ENCODE results near the gene MARCHF3.

DNA sequence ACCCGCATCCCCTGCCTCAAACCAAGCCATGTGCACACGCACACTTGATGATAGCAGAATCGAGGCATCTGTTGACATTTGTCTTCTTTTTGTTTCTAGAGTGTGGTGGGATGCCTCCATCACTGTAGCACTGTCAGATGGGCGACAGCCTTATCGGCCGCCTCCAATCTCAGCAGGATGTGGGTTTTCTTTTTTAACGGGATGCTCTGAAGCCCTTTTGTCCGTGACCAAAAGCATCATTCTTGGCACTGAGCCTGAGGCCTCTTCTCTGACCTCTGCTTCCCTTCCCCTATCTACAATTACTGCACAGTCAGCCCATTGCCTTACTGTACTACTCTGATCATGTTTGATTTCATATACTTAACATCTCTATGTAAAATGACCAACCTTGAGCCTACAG, 175.1 kb downstream of the MARCHF3 start:
- TF ChIP-seq POLR2A (IDR thresholded peaks at IDR 0.05) (no peak), POLR2AphosphoS5 (IDR thresholded peaks at IDR 0.05) (peak in 1 of 3 donors; percentile 63)
- TF ChIP-seq, protein P1, sequence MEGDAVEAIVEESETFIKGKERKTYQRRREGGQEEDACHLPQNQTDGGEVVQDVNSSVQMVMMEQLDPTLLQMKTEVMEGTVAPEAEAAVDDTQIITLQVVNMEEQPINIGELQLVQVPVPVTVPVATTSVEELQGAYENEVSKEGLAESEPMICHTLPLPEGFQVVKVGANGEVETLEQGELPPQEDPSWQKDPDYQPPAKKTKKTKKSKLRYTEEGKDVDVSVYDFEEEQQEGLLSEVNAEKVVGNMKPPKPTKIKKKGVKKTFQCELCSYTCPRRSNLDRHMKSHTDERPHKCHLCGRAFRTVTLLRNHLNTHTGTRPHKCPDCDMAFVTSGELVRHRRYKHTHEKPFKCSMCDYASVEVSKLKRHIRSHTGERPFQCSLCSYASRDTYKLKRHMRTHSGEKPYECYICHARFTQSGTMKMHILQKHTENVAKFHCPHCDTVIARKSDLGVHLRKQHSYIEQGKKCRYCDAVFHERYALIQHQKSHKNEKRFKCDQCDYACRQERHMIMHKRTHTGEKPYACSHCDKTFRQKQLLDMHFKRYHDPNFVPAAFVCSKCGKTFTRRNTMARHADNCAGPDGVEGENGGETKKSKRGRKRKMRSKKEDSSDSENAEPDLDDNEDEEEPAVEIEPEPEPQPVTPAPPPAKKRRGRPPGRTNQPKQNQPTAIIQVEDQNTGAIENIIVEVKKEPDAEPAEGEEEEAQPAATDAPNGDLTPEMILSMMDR (IDR thresholded peaks at IDR 0.05 in 8 of 11, conservative IDR thresholded peaks at IDR 0.05 in 3 of 11), result no peak

Data from spleen (tissue), 7 donors.